KMS-11 (cell line): ENCODE measurements around the gene MRGPRX1.
"Not testable (repeated sequence)": the region's sequence is repeated elsewhere in the genome, so short reads cannot be mapped to it uniquely, and the experiment has no call there.

Experiments
- H2AFZ ChIP-seq: fragments of 200-600 bp; sonication (generic); 2 replicates; pipeline ENCODE4 v1.6.1; 2016; ENCODE audit warnings: antibody characterized with exemption, mixed run types, low read depth
- H3K27ac ChIP-seq: fragments of 200-600 bp; sonication (generic); 2 replicates; pipeline ENCODE4 v1.6.1; 2016; ENCODE audit warnings: mild to moderate bottlenecking, mixed run types
- H3K27me3 ChIP-seq: fragments of 200-600 bp; sonication (generic); 2 replicates; pipeline ENCODE4 v1.6.1; 2017; ENCODE audit warnings: mild to moderate bottlenecking, low read depth, mixed run types, moderate library complexity; ENCODE audit not compliant: insufficient read depth
- H3K36me3 ChIP-seq: fragments of 200-600 bp; sonication (generic); 2 replicates; pipeline ENCODE4 v1.6.1; 2017; ENCODE audit warnings: mild to moderate bottlenecking, mixed run types; ENCODE audit not compliant: insufficient read depth
- H3K4me1 ChIP-seq: fragments of 200-600 bp; sonication (generic); 2 replicates; pipeline ENCODE4 v1.6.1; 2016; ENCODE audit warnings: mild to moderate bottlenecking, low read depth, mixed run types; ENCODE audit not compliant: poor library complexity, severe bottlenecking
- H3K4me2 ChIP-seq: fragments of 200-600 bp; sonication (generic); 2 replicates; pipeline ENCODE4 v1.7.0; 2016; ENCODE audit warnings: mild to moderate bottlenecking, mixed run types
- H3K4me3 ChIP-seq: fragments of 200-600 bp; sonication (generic); IDR thresholded peaks from 2 replicates; pipeline ENCODE4 v1.6.1; 2017; ENCODE audit warnings: low read depth, low read length, mixed read lengths; ENCODE audit not compliant: insufficient read depth
- H3K79me2 ChIP-seq: fragments of 200-600 bp; sonication (generic); 2 replicates; pipeline ENCODE4 v1.6.1; 2016; ENCODE audit warnings: low read depth, mixed run types; ENCODE audit not compliant: insufficient read depth
- H3K9ac ChIP-seq: fragments of 200-600 bp; sonication (generic); 2 replicates; pipeline ENCODE4 v1.6.1; 2016; ENCODE audit warnings: mild to moderate bottlenecking, mixed run types
- H4K20me1 ChIP-seq: fragments of 200-600 bp; sonication (generic); 2 replicates; pipeline ENCODE4 v1.6.1; 2016; ENCODE audit warnings: mild to moderate bottlenecking, mixed run types; ENCODE audit not compliant: insufficient read depth
- TF ChIP-seq, protein P1 (sequence below): fragments of 200-600 bp; sonication (generic); conservative IDR thresholded peaks from 2 replicates; pipeline ENCODE4 v1.6.1; 2017; ENCODE audit warnings: low read depth, mild to moderate bottlenecking, antibody characterized with exemption, low read length, moderate library complexity, mixed read lengths

Gene MRGPRX1

GRCh38 chr11:18956630-18957029 lies 17.4 kb upstream of the MRGPRX1 start:
- Histone ChIP-seq H3K36me3 (no peaks in the 10 kb centered on the region), H3K4me1 (no peaks in the 10 kb centered on the region), H3K79me2 (no peaks in the 10 kb centered on the region), H3K27ac (no peak overlapping the region), H4K20me1 (no peaks in the 10 kb centered on the region), H3K9ac (no peak overlapping the region), H3K27me3 (no peaks in the 10 kb centered on the region), H3K4me2 (no peak overlapping the region), H2AFZ (no peak overlapping the region), H3K4me3 (no peak overlapping the region)
- TF ChIP-seq, protein P1, sequence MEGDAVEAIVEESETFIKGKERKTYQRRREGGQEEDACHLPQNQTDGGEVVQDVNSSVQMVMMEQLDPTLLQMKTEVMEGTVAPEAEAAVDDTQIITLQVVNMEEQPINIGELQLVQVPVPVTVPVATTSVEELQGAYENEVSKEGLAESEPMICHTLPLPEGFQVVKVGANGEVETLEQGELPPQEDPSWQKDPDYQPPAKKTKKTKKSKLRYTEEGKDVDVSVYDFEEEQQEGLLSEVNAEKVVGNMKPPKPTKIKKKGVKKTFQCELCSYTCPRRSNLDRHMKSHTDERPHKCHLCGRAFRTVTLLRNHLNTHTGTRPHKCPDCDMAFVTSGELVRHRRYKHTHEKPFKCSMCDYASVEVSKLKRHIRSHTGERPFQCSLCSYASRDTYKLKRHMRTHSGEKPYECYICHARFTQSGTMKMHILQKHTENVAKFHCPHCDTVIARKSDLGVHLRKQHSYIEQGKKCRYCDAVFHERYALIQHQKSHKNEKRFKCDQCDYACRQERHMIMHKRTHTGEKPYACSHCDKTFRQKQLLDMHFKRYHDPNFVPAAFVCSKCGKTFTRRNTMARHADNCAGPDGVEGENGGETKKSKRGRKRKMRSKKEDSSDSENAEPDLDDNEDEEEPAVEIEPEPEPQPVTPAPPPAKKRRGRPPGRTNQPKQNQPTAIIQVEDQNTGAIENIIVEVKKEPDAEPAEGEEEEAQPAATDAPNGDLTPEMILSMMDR = no peak

DNA sequence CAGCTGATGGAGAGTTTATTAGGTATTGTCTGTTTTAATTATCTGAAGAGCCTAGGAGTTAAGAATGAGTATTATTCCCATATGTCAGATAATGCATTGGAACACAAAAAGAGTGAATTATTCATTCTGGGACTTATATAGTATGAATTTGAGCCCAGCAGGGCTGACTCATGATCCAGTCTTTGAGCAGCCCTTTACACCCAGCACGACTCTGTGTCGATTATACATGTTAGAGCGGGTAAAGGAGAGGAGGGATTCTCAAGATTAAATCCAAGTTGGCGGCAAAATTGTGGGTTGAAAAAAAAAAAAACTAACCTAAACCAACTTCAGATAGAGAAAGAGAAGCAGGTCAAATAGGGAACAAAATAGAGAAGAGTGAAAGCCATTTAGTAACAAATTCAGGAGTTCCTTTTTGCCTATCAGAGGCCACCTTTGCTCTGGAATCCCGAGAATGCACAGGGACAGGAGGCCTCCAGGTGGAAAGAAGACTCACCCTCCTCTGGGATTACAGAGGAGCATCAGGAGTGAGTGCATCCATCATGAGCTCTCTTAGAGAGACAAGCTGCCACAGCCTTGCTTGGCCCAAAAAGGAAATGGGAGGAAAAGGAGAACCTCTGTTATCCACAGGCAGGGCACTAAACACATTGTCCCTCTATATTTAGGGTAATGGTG lies 3.1 kb downstream of the MRGPRX1 start:
- H3K4me1 ChIP-seq = no peaks in the 10 kb centered on the region
- TF ChIP-seq, protein P1 = no peak
- H3K79me2 ChIP-seq = no peaks in the 10 kb centered on the region
- H3K9ac ChIP-seq = no peak overlapping the region
- H3K27me3 ChIP-seq = no peaks in the 10 kb centered on the region
- H3K4me2 ChIP-seq = no peak overlapping the region
- H4K20me1 ChIP-seq = no peaks in the 10 kb centered on the region
- H3K4me3 ChIP-seq = no peak overlapping the region
- H3K36me3 ChIP-seq = no peaks in the 10 kb centered on the region
- no peak overlapping the region for H2AFZ ChIP-seq
- H3K27ac ChIP-seq = no peak overlapping the region

DNA sequence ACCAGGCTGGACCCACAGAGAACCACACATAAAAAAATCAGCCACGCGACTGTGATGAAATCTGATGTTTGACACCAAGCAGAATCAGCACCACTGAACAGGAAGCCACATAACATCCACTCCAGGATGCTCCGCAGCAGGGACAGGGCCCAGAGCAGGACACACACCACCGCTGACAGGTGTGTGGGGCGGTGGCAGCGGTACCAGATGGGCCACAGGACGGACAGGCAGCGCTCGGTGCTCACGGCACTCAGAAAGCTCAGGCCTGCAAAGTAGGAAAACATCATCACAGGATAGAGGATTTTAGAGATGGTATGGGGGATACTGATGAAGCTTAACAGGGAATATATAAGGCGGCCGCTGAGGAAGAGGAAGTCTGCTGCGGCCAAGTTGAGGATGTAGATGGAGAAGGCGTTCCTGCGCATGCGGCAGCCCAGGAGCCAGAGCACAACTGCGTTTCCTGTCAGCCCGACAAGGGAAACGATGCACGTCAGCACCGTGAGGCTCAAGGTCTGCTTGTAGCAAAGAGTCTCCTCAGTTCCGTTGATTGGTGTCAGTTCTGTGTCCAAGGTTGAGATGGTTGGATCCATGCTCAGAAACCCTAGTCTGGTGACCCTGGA lies 4.9 kb downstream of the MRGPRX1 start:
- Histone ChIP-seq H3K27me3 (no peaks in the 10 kb centered on the region), H3K36me3 (no peaks in the 10 kb centered on the region), H3K4me1 (no peaks in the 10 kb centered on the region), H3K79me2 (no peaks in the 10 kb centered on the region), H2AFZ (no peak overlapping the region), H3K9ac (no peak overlapping the region), H3K27ac (no peak overlapping the region), H4K20me1 (no peaks in the 10 kb centered on the region), H3K4me2 (no peak overlapping the region), H3K4me3 (no peak overlapping the region)
- TF ChIP-seq, protein P1 = no peak

DNA sequence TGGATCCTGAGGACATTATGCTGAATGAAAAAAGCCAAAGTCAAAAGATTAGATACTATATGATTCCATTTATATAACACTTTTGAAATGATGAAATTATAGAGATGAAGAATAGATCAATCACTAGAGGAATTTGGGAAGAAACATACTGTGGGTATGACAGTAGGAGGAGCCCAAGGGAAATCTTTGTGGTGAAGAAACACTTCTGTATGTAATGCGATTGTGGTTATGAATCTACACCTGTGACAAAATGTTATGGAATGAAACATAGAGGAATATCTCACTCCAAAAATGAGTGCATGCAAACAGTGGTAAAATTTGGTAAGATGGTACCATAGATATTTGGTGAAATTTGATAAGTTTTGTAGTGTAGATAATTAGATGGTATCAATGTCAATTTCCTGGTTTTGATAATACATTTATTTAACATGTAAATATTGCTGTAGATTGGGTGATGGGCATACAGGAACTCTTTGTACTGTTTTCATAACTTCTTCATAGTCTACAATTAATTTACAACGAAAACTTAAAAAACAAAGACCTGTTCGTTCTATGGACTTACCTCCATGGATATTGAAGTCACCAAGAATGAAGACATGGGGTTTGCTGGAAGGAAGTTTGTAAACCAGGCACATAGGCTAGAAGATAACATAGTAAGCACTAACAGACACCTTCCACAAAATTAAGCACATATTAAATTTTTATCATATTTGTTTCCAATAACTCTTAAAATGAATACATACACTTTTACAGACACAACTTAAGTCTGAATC lies 11.5 kb downstream of the MRGPRX1 start:
- TF ChIP-seq, protein P1 = no peak
- no peak overlapping the region for H3K4me2 ChIP-seq
- no peaks in the 10 kb centered on the region for H3K36me3 ChIP-seq
- no peak overlapping the region for H3K9ac ChIP-seq
- H3K4me3 ChIP-seq = no peak overlapping the region
- no peak overlapping the region for H2AFZ ChIP-seq
- no peaks in the 10 kb centered on the region for H4K20me1 ChIP-seq
- H3K27ac ChIP-seq = no peak overlapping the region
- no peaks in the 10 kb centered on the region for H3K79me2 ChIP-seq
- no peaks in the 10 kb centered on the region for H3K27me3 ChIP-seq
- no peaks in the 10 kb centered on the region for H3K4me1 ChIP-seq

DNA sequence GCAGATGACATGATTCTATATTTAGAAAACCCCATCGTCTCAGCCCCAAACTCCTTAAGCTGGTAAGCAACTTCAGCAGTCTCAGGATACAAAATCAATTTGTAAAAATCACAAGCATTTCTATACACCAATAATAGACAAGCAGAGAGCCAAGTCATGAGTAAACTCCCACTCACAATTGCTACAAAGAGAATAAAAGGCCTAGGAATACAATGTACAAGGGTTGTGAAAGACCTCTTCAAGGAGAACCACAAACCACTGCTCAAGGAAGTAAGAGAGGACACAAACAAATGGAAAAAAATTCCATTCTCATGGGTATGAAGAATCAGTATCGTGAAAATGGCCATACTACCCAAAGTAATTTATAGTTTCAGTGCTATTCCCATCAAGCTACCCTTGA lies 13.8 kb downstream of the MRGPRX1 start:
- not testable (repeated sequence) for H3K27me3 ChIP-seq, H2AFZ ChIP-seq, H3K36me3 ChIP-seq, H3K27ac ChIP-seq, H3K4me2 ChIP-seq, H3K9ac ChIP-seq, H3K4me1 ChIP-seq, H3K4me3 ChIP-seq, H4K20me1 ChIP-seq, H3K79me2 ChIP-seq
